Central memory CD8-positive, alpha-beta T cell (primary cell): ENCODE measurements around the gene HCFC1R1.
A peak's percentile ranks its signal among the peaks of the same experiment; 100 is the strongest.

ENCODE experiments used
- ATAC-seq: fragments of 150-1000 bp; cut with Tn5 transposase; replicated peaks from 2 replicates; pipeline ENCODE4 v1.10.0; 2022; ENCODE audit warnings: mild to moderate bottlenecking, moderate FRiP score, moderate number of reproducible peaks; ENCODE audit not compliant: poor library complexity, severe bottlenecking; ENCODE audit errors: extremely low read depth
- DNase-seq, 2 donors: peaks; one replicate each; pipeline ENCODE4 v3.0.0; 2021; ENCODE audit warnings: low spot score in 2 of 2
- H3K27ac Mint-ChIP-seq: one replicate; pipeline ENCODE4 v1.8.0; 2022; ENCODE audit warnings: low read depth, mild to moderate bottlenecking, moderate library complexity, mixed read lengths
- H3K27me3 Mint-ChIP-seq: one replicate; pipeline ENCODE4 v1.8.0; 2022; ENCODE audit warnings: mixed read lengths
- H3K36me3 Mint-ChIP-seq: one replicate; pipeline ENCODE4 v1.8.0; 2022; ENCODE audit warnings: mild to moderate bottlenecking, moderate library complexity, mixed read lengths; ENCODE audit not compliant: insufficient read depth
- H3K4me1 Mint-ChIP-seq: one replicate; pipeline ENCODE4 v1.8.0; 2022; ENCODE audit warnings: mixed read lengths
- H3K4me3 Mint-ChIP-seq: one replicate; pipeline ENCODE4 v1.8.0; 2022; ENCODE audit warnings: mild to moderate bottlenecking, moderate library complexity, mixed read lengths
- H3K9me3 Mint-ChIP-seq: one replicate; pipeline ENCODE4 v1.8.0; 2022; ENCODE audit warnings: mixed read lengths

The HCFC1R1 gene

GRCh38 chr16:2979669-2980226 is 44.0 kb downstream of the HCFC1R1 start:
- Mint-ChIP-seq H3K4me1 (peaks cover 10% of the 10 kb centered on the region), H3K9me3 (no peaks in the 10 kb centered on the region), H3K4me3 (peak overlapping the region; percentile 71), H3K27ac (no peak overlapping the region), H3K27me3 (no peaks in the 10 kb centered on the region), H3K36me3 (peaks cover 9% of the 10 kb centered on the region)
- DNase-seq (no peak), ATAC-seq (no peak)

GRCh38 chr16:2977440-2977839 is 46.3 kb downstream of the HCFC1R1 start:
- Mint-ChIP-seq H3K36me3 (peaks cover 9% of the 10 kb centered on the region), H3K27ac (no peak overlapping the region), H3K9me3 (no peaks in the 10 kb centered on the region), H3K4me3 (no peak overlapping the region), H3K4me1 (peaks cover 10% of the 10 kb centered on the region), H3K27me3 (peaks cover 2% of the 10 kb centered on the region)
- DNase-seq (no peak), ATAC-seq (no peak)

- Mint-ChIP-seq H3K36me3 (peaks cover 9% of the 10 kb centered on the region), H3K4me1 (peaks cover 7% of the 10 kb centered on the region), H3K9me3 (no peaks in the 10 kb centered on the region), H3K4me3 (no peak overlapping the region), H3K27me3 (peaks cover 10% of the 10 kb centered on the region), H3K27ac (no peak overlapping the region)
- ATAC-seq: no peak
- no peak for DNase-seq
These were observed 47.1 kb downstream of the HCFC1R1 start for GRCh38 chr16:2976673-2977072.

DNA sequence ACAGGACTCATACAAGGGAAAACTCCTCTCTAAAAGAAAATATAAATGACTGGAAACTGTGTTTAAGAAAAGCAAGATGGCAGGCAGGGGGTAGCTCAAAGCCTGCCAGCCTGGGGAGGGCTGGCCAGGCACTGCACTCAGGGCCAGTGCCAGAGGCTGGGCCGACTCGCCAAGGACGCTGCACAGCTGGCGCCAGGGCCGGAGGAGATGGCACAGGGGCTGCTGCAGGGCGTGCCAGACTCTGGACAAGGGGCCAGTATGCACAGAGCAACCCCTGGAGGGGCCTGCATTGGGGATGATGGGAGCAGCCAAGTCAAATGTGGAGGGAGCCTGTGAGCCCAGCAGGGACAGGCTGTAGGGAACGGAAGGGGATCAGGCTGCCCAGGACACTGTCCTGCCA is 47.5 kb downstream of the HCFC1R1 start:
- peaks cover 11% of the 10 kb centered on the region for H3K27me3 Mint-ChIP-seq
- H3K9me3 Mint-ChIP-seq: no peaks in the 10 kb centered on the region
- DNase-seq (no peak), ATAC-seq (no peak)
- peaks cover 6% of the 10 kb centered on the region for H3K36me3 Mint-ChIP-seq
- peaks cover 3% of the 10 kb centered on the region for H3K4me1 Mint-ChIP-seq
- no peak overlapping the region for H3K27ac Mint-ChIP-seq
- H3K4me3 Mint-ChIP-seq: no peak overlapping the region

DNA sequence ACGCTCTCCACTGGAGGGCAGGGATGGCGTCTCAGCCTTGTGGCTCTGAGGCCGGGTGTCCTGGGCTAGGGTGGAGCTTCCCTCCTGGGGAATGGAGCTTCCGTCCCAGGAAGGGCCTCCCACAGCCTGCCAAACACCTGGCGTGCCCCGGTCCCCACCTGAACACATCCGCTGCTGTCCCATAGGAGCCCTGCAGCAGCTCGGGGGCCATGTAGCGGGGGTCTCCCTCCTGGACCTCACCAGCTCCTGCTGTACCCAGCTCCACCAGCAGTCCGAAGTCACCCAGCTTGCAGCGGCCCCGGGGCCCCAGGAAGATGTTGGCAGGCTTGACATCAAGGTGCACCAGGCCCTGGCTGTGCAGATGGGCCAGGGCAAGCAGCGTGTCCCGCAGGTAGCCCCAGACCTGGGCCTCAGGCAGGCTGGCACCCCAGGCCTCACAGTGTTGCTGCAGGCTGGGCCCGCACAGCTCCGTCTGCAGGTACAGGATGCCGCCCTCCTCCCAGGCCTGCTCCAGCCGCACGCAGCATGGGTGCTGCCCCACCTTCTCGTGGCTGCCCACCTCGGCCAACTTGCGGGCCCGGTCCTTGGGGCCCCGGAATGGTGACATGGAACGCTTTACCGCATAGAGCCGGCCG is 48.5 kb downstream of the HCFC1R1 start:
- Mint-ChIP-seq H3K27ac (no peak overlapping the region), H3K4me1 (peaks cover 5% of the 10 kb centered on the region), H3K27me3 (peaks cover 11% of the 10 kb centered on the region), H3K36me3 (no peaks in the 10 kb centered on the region), H3K4me3 (no peak overlapping the region), H3K9me3 (no peaks in the 10 kb centered on the region)
- DNase-seq: no peak
- ATAC-seq: no peak

DNA sequence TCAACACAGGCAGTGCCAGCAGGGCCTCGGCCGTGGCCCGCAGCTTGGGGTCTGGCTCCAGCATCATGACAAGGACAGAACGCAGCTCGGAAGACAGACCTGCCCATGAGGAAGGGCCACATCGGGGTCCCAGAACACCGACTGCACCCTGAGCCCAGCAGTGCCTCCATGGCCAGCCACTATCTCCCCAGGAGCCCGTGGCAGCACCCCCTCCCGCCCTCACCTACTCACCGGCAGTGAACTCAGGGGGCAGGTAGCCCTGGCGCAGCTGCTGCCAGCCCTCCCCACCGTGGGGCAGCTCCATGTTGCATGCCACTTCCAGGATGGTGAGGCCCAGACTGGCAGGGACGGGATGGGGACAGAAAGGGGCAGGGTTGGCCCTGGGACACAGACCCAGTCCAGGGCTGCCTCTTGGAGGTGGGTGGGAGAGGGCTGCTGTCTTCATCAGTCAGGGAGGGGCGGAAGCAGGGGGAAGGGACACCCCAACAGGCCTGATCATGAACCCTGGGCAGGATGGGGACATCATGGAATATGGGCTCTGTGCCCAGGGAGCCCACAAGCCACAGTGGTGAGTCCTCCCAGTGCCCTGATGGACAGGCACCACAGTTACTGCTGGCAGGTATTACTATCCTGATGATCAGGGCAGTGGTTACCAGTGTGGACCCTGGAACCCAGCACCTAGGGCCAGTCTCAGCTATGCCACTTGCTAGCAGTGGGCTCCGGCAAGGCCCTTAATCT is 49.3 kb downstream of the HCFC1R1 start:
- Mint-ChIP-seq H3K9me3 (no peaks in the 10 kb centered on the region), H3K27ac (no peak overlapping the region), H3K4me3 (no peak overlapping the region), H3K4me1 (peaks cover 5% of the 10 kb centered on the region), H3K36me3 (no peaks in the 10 kb centered on the region), H3K27me3 (peaks cover 11% of the 10 kb centered on the region)
- ATAC-seq (no peak), DNase-seq (no peak)

- Mint-ChIP-seq H3K9me3 (no peaks in the 10 kb centered on the region), H3K27me3 (peaks cover 11% of the 10 kb centered on the region), H3K36me3 (no peaks in the 10 kb centered on the region), H3K4me3 (no peak overlapping the region), H3K4me1 (peaks cover 6% of the 10 kb centered on the region), H3K27ac (no peak overlapping the region)
- ATAC-seq (no peak), DNase-seq (no peak)
These were observed 50.0 kb downstream of the HCFC1R1 start for GRCh38 chr16:2973605-2974318.

DNA sequence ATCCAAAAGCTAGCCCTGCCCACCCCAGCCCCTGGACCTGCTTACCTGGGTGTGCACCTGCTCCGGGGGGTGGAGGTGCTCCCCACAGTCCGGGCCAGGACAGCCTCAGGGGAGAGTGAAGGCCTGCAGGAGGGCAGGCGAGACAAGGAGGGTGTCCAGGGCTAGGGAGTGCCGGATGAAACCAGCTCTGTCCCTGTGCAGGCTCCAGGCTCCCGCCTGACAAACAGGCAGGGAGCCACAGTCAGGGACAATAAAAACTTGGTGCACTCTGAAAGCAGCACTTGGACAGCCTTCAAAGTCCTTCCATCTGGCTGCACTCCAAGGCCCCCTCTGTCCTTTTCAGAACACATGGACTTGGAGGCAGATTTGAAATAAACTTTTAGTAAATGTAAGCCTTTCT is 50.6 kb downstream of the HCFC1R1 start:
- peaks cover 12% of the 10 kb centered on the region for H3K4me1 Mint-ChIP-seq
- no peak overlapping the region for H3K4me3 Mint-ChIP-seq
- no peak overlapping the region for H3K27ac Mint-ChIP-seq
- no peaks in the 10 kb centered on the region for H3K36me3 Mint-ChIP-seq
- DNase-seq: no peak
- H3K27me3 Mint-ChIP-seq: peaks cover 17% of the 10 kb centered on the region
- ATAC-seq: no peak
- no peaks in the 10 kb centered on the region for H3K9me3 Mint-ChIP-seq
